Suppressor macrophage (primary cell): ENCODE data around the gene SIGLEC8.
"Not testable (repeated sequence)": the region's sequence is repeated elsewhere in the genome, so short reads cannot be mapped to it uniquely, and the experiment has no call there.

Experiments used
- DNase-seq, 4 experiments: peaks; one replicate each; pipeline ENCODE4 v3.0.0-alpha.2; 2020 to 2022
- total RNA-seq, 17 experiments: gene quantifications; one replicate each; lab custom pipeline; 2026; ENCODE audit warnings: mixed read lengths in 6 of 17, inconsistent platforms in 3 of 17; lab: John Stamatoyannopoulos, UW

Gene SIGLEC8
- 0 to 1.5 (median 0) reads per million in 17 experiments for total RNA-seq

- no peak for DNase-seq
These were observed at the start of gene SIGLEC8 for GRCh38 chr19:51458051-51458645. Gene SIGLEC8, minus strand, starts transcription at chr19:51458454. Its CDS starts 67 bp downstream, at chr19:51458387.

GRCh38 chr19:51507640-51508058 lies 49.4 kb upstream of the SIGLEC8 start:
- peak; percentile 66 to 83 (median 75) for DNase-seq

GRCh38 chr19:51507192-51507591 lies 48.9 kb upstream of the SIGLEC8 start:
- DNase-seq, result peak; percentile 69 to 92 (median 84)

- no peak for DNase-seq
These were observed 47.6 kb upstream of the SIGLEC8 start for GRCh38 chr19:51505904-51506303.

GRCh38 chr19:51503896-51504295 lies 45.6 kb upstream of the SIGLEC8 start:
- DNase-seq, result peak; percentile 25 to 60 (median 38)

- peak; percentile 65 to 88 (median 80) for DNase-seq
These were observed 45.1 kb upstream of the SIGLEC8 start for GRCh38 chr19:51503286-51503817.

DNA sequence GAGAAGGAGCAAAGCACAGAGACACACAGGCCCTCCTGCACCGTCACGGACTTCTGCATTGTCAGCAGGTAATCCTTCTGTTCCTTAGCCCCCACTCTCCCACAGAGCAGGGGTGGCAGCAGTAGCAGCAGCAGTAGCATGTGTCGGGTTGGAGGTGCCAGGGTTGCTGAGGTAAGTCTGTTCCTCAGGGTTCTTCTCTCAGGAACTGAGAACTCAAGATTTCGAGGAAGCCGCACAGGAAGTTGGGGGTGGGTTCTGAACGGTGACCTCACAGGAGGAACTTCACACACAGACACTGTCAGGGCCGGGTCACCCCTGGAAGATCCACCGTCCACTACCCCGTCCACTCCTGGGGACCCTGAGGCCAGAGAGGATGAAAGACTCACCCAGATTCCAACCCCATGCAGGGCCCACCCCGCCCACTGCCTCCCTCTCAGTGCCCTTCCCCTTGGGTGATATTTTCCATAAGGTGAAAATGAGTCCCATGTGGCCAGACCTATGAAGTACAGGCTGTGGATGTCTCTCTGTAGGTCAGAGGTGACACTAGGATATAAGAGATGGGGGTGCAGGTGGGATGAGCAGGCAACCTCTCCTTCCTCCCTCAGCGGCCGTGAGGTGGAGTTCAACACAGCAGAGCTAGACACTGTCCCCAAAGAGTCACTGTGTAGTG lies 43.5 kb upstream of the SIGLEC8 start, which contains the start of gene SIGLEC12:
SIGLEC12 (minus strand) TSS at position 207 of the 670 bp plus-strand sequence; CDS start at position 140, 67 bp downstream.
- DNase-seq, result peak; percentile 87 to 91 (median 90)

DNA sequence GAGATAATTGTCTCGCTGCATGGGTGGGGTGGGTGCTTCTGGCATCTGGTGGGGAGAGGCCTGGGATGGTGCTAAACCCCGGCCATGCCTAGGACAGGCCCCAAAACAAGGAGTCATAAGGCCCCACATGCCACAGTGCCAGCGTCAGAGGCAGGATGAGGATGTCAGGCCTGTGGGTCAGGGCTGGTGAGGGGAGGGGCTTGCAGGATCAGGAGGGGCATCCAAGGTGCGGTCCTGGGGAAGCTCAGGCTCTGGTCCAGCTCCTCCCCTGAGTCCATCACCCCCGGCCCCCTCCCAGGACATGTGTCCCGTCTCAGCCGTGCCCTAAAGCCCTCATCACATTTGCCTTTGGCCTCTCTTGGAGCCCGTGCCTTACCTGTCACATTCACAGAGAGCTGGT lies 42.7 kb upstream of the SIGLEC8 start:
- not testable (repeated sequence) for DNase-seq

GRCh38 chr19:51497666-51498065 lies 39.4 kb upstream of the SIGLEC8 start:
- DNase-seq, result no peak

GRCh38 chr19:51493776-51494175 lies 35.5 kb upstream of the SIGLEC8 start:
- peak; percentile 55 to 86 (median 74) for DNase-seq

DNA sequence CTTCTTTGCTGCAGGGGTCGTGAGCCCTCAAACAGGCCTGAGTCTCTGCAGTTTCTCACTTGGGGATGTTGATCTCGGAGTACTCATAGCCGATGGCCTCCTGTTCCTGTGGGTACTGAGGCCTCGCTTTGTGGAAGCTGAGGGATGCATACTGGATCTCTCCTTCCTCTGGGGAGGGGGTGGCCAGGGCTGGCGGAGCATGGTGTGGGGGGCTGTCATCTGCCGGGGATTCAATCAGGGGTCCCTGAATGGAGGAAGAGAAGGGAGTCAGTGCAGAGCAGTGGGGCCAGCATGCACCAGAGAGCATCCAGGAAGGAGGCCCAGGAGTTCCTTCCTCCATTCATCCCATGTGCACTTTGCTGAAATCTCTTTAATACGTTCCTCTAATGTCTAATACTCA lies 33.3 kb upstream of the SIGLEC8 start:
- no peak for DNase-seq

DNA sequence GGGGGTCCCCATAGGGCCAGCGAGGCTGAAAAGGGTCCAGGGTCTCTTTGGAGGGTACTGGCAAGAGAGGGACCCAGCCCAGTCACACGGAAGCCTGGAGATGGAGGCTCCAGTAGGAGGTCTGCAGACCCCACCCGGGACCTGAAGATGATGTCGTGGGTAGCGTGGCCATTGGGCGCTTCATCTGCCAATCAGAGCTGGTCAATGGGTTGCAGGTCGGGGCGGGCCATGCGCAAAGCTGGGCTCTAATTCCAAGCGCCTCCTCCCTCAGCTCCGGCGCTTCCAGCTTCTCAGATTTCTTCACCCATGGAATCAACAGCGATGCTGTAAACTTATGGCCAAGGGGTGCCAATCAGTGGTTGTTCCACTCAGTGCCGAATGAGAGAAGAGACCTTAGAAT lies 32.4 kb upstream of the SIGLEC8 start:
- no peak for DNase-seq

- no peak for DNase-seq
These were observed 30.9 kb upstream of the SIGLEC8 start for GRCh38 chr19:51489113-51489512.

DNA sequence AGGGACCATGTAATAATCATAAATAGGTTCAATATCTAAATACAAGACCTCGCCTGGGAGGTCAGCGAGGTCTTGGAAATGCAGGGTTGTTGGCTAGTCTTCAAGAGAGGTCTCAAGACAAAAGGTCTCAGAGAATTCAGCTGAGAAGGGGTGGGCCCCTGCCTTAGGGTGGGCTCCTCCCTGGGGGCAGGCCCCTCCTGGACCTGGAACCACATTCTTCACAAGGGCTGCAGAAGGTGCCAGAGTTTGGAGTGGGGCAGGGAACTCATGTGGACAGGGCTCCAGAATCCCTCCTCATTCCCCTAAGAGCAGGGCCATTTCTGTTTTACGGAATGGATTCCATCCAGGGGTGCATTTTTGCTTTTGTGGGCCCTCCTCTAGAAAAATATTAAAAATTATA lies 30.2 kb upstream of the SIGLEC8 start:
- no peak for DNase-seq

- DNase-seq, result no peak
These were observed 27.9 kb upstream of the SIGLEC8 start for GRCh38 chr19:51485960-51486660.

DNA sequence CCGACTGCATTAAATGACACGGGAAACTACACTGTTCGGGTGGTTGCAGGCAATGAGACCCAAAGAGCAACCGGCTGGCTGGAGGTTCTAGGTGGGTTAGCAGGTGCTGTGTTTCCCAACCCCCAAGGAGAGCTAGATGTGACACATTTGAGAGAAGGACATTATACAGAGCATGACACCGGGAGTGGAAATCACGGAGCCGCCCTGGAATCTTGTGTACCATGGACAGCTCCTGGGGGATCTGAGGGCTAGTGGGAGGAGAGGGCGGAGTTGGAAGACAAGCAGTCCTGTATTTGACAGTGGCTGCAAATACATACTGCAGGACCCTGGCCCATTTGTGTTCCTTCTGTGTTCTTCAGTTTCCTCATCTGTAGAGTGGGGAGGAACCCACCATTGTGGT lies 22.3 kb upstream of the SIGLEC8 start:
- peak; percentile 42 to 61 (median 57) for DNase-seq

DNA sequence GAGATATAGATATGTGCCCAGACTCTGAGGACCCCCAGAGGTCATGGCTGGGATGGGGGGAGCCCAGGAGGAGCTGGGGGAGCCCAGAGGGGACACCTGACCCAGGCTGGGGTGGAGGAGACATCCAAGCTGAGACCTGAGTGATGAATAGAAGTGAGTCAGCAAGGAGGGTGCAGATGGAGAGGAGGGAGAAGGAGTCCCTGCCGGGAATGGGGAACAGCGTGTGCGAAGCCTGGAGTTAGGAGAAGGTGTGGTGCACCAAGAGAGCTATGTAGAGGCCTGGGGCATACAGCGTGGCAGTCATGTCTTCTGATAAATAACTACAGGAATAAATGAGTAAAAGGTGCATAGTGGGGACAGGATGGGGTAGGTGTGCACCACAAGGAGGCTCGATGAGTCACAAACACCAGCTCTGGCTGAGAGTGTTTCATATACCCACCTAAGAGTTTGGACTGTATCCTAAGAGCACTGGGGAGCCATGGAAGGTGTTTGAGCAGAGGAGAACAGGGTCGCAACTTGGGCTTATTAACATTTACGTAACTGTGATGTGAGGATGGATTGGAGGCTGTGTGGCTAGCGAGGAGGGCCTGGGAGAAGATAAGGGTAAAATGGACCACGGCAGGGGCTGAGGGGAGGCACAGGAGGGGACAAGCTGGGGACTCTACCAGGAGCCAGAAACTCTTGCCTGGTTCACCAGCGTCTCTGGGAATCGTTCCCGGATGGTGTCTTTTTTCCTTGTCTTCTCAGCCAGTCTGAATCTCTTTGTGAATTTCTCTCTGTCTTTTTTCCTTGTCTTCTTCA lies 21.5 kb upstream of the SIGLEC8 start:
- DNase-seq, result no peak

GRCh38 chr19:51478381-51479234 lies 20.4 kb upstream of the SIGLEC8 start, which contains the start of gene CEACAM18:
Gene CEACAM18, plus strand, starts transcription at chr19:51478539.
- no peak for DNase-seq

GRCh38 chr19:51477344-51477743 lies 19.1 kb upstream of the SIGLEC8 start:
- no peak for DNase-seq

DNA sequence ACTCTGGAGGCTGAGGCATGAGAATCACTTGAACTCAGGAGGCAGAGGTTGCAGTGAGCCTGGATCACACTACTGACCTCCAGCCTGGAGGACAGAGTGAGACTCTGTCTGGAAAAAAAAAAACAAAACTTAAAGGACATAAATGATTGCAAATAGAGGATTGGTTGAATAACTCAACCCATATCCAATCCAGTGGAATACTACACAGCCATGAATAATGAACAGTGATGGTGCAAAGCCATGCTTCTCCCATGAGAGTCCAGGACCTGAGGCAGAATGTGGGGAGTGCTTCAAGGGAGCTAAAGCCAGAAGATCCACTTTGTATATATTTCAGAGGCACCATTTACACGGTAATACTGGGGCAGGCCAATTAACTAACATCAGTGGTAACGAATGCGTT lies 17.9 kb upstream of the SIGLEC8 start:
- DNase-seq, result no peak

DNA sequence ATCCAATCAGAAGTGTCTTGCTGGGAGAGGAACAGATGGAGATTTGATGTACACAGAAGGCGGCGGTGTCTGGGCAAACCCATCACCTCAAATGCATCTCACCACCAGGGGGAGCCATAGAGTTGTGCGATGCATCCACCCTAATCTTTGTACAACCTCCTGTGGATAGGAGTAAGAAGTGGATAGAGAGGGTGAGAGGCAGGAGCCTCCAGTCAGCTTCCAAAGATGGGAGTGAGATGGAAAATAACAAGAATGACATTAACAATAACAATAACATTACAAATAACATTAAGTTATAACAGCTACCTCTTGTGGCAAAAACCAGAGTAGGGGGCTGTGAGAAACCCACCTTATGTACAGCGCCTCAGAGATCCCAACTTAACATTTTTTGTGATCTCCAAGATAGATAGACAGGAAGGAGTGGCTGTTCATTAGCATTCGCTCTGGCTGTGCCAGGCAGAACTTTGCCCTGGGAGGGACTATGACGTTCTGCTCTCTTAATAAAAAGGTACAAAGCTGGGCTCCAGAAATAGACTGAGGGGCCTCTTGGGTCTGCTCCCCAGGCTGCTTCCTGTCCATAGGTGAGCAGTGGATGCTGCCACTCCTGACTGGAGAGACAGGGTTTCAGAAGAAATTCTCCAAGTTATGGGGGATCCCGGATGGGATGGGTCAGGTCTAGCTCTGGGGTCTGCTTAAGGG lies 14.9 kb upstream of the SIGLEC8 start:
- DNase-seq, result peak; percentile 87 to 96 (median 93)
